Measurements from ENCODE around the gene AREL1. TPM values are rescaled to one million over a fixed set of nuclear protein-coding genes. Genes with fewer than 3 reads are reported as not detected.

The AREL1 gene
- total and polyA plus RNA-seq, 10 of the 15 experiments (the other 5 are each of a cell fraction or from before 2014, with no cell fraction given): 6.2 to 40.4 (median 23.7) TPM

DNA sequence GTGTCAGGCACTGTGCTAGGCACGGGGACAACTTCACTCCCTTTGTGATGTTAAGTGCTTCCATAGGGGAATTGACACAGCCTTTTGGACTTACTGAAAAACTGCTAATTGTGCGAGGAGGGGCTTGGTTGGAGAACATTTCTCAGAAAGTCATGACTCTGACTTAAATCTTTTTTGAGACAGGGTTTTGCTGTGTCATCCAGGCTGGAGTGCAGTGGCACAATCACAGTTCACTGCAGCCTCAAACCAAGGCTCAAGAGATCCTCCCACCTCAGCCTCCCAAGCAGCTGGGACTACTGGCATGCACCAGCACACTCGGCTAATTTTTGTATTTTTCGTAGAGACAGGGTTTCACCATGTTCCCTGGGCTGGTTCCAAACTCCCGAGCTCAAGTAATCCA lies 90.6 kb downstream of the AREL1 start (continued):
- TF ChIP-seq, protein P1, sequence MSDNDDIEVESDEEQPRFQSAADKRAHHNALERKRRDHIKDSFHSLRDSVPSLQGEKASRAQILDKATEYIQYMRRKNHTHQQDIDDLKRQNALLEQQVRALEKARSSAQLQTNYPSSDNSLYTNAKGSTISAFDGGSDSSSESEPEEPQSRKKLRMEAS (IDR thresholded peaks at IDR 0.05; ENCODE audit: low read depth, low read length): no peak
- TF ChIP-seq NFXL1 (IDR thresholded peaks at IDR 0.05; ENCODE audit: borderline replicate concordance): no peak
- no peak for TF ChIP-seq BRCA1 (IDR thresholded peaks at IDR 0.05; ENCODE audit: low read depth, low read length)
- no peak for TF ChIP-seq RELA (IDR thresholded peaks at IDR 0.05; ENCODE audit: borderline replicate concordance, partially characterized antibody)
- TF ChIP-seq, protein P2, sequence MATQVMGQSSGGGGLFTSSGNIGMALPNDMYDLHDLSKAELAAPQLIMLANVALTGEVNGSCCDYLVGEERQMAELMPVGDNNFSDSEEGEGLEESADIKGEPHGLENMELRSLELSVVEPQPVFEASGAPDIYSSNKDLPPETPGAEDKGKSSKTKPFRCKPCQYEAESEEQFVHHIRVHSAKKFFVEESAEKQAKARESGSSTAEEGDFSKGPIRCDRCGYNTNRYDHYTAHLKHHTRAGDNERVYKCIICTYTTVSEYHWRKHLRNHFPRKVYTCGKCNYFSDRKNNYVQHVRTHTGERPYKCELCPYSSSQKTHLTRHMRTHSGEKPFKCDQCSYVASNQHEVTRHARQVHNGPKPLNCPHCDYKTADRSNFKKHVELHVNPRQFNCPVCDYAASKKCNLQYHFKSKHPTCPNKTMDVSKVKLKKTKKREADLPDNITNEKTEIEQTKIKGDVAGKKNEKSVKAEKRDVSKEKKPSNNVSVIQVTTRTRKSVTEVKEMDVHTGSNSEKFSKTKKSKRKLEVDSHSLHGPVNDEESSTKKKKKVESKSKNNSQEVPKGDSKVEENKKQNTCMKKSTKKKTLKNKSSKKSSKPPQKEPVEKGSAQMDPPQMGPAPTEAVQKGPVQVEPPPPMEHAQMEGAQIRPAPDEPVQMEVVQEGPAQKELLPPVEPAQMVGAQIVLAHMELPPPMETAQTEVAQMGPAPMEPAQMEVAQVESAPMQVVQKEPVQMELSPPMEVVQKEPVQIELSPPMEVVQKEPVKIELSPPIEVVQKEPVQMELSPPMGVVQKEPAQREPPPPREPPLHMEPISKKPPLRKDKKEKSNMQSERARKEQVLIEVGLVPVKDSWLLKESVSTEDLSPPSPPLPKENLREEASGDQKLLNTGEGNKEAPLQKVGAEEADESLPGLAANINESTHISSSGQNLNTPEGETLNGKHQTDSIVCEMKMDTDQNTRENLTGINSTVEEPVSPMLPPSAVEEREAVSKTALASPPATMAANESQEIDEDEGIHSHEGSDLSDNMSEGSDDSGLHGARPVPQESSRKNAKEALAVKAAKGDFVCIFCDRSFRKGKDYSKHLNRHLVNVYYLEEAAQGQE (IDR thresholded peaks at IDR 0.05; ENCODE audit: low read depth, low read length): no peak

DNA sequence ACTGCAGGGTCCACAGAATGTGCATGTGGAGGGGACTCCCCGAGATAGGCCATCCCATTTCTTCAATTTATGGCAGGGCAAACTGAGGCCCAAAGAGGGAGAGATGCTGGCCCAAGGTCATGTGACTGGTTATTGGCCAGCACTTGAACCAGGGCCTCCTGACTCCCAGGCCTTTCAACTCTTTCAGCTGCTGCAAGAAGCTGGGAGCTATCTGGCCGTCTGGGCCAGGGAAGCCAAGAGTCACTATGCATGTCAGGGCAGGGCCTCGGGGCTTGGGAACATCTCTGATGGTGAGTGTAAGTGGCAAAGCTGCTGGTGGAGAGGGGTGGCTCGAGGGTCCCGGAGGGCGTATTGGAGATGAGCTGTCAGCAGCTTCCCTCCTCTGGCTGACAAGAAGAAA lies 91.3 kb downstream of the AREL1 start:
- TF ChIP-seq ASH2L (IDR thresholded peaks at IDR 0.05; ENCODE audit: borderline replicate concordance, low read depth) (no peak), CBX3 (IDR thresholded peaks at IDR 0.05; ENCODE audit: borderline replicate concordance, low read depth) (no peak), MEF2A (IDR thresholded peaks at IDR 0.05; ENCODE audit: insufficient read depth, low read depth, low read length) (no peak), FOS (IDR thresholded peaks at IDR 0.05; ENCODE audit: borderline replicate concordance, extremely low read depth, insufficient read length) (no peak), CHD4 (IDR thresholded peaks at IDR 0.05) (no peak), SMAD5 (IDR thresholded peaks at IDR 0.05; ENCODE audit: low read depth) (no peak), TCF12 (IDR thresholded peaks at IDR 0.05; ENCODE audit: low read depth, low read length) (no peak), MXI1 (IDR thresholded peaks at IDR 0.05; ENCODE audit: low read depth, low read length) (no peak), RBBP5 (conservative IDR thresholded peaks at IDR 0.05) (no peak), MYB (IDR thresholded peaks at IDR 0.05; ENCODE audit: borderline replicate concordance, low read depth, low read length) (no peak), NR2C2 (IDR thresholded peaks at IDR 0.05; ENCODE audit: borderline replicate concordance, control insufficient read depth, insufficient read length, low read depth) (no peak), HDAC6 (IDR thresholded peaks at IDR 0.05; ENCODE audit: unreplicated experiment) (no peak), TCF7 (IDR thresholded peaks at IDR 0.05; ENCODE audit: borderline replicate concordance) (no peak)
- TF ChIP-seq, protein P3, sequence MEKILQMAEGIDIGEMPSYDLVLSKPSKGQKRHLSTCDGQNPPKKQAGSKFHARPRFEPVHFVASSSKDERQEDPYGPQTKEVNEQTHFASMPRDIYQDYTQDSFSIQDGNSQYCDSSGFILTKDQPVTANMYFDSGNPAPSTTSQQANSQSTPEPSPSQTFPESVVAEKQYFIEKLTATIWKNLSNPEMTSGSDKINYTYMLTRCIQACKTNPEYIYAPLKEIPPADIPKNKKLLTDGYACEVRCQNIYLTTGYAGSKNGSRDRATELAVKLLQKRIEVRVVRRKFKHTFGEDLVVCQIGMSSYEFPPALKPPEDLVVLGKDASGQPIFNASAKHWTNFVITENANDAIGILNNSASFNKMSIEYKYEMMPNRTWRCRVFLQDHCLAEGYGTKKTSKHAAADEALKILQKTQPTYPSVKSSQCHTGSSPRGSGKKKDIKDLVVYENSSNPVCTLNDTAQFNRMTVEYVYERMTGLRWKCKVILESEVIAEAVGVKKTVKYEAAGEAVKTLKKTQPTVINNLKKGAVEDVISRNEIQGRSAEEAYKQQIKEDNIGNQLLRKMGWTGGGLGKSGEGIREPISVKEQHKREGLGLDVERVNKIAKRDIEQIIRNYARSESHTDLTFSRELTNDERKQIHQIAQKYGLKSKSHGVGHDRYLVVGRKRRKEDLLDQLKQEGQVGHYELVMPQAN (conservative IDR thresholded peaks at IDR 0.05): no peak
- RAD21 ChIA-PET (ENCODE audit: unreplicated experiment): no interaction called here

More for the DNA sequence above, 91.3 kb downstream of the AREL1 start:
- H3K27me3 ChIP-seq (replicated peaks in 1 of 2; ENCODE audit: control insufficient read depth in 2 of 2, insufficient read depth in 2 of 2, low read length in 1 of 2): no peaks in the 10 kb centered on the region; a peak in 1 of 4 replicates
- intact Hi-C loops (cut with micrococcal nuclease; ENCODE audit: unreplicated experiment): no loop called here
- BruUV-seq (replicated peaks): no TSS peak
- ATAC-seq: no peak
- CTCF ChIA-PET: interaction anchor here (1.8 kb wide), 1 partner anchor 9 kb away, joined by 6 read pairs; the partner anchor contains the start of gene LTBP2
- no peak overlapping the region for H2AFZ ChIP-seq (ENCODE audit: control insufficient read depth, low read depth, low read length)
- DNase-seq (ENCODE audit: low read depth, low spot score): no peak
- POLR2A ChIA-PET: no interaction called here
- H3K79me2 ChIP-seq (ENCODE audit: control insufficient read depth, insufficient read depth, low read length): no peaks in the 10 kb centered on the region
- in situ Hi-C loops (cut with MboI): no loop called here
- peaks cover 10% of the 10 kb centered on the region for H3K4me1 ChIP-seq (ENCODE audit: control insufficient read depth, insufficient read depth, low read length)
- no peaks in the 10 kb centered on the region for H4K20me1 ChIP-seq (ENCODE audit: control insufficient read depth, insufficient read depth)
- H3K4me2 ChIP-seq (ENCODE audit: control insufficient read depth, insufficient read depth): no peak overlapping the region
- no peaks in the 10 kb centered on the region for H3K36me3 ChIP-seq (ENCODE audit: control insufficient read depth in 2 of 2, insufficient read depth in 2 of 2, low read length in 1 of 2)
- SMC1A ChIA-PET (ENCODE audit: uncharacterized antibody, unreplicated experiment): no interaction called here
- no peak overlapping the region for H3K4me3 ChIP-seq
- no peak for FAIRE-seq
- no peak overlapping the region for H3K9ac ChIP-seq (ENCODE audit: control insufficient read depth, insufficient read depth, low read length)
- no peaks in the 10 kb centered on the region for H3K9me3 ChIP-seq (replicated peaks; ENCODE audit: control insufficient read depth, insufficient read depth, low read length)
- WGBS (ENCODE audit: insufficient coverage, insufficient replicate concordance, low lambda C conversion rate, missing lambda C conversion rate): 33% methylated on average over 6 of the region's 6 CpGs
- H3K27ac ChIP-seq (ENCODE audit: control insufficient read depth, insufficient read depth): no peak overlapping the region

Data from GM12878 (cell line).